OCI-LY7 (cell line): ENCODE data around the gene SIM1.

Experiments used
- EZH2phosphoT487 ChIP-seq: fragments of 200-600 bp; sonication (generic); IDR thresholded peaks from 2 replicates; pipeline ENCODE4 v1.6.1; 2018; ENCODE audit warnings: low read depth, borderline replicate concordance, mild to moderate bottlenecking, mixed run types, antibody characterized with exemption, low read length, moderate library complexity, mixed read lengths
- TF ChIP-seq, protein P1 (sequence below): fragments of 200-600 bp; sonication (generic); conservative IDR thresholded peaks from 2 replicates; pipeline ENCODE4 v1.5.1; 2014; ENCODE audit warnings: mild to moderate bottlenecking, antibody characterized with exemption, low read length, moderate library complexity, mixed read lengths

DNA sequence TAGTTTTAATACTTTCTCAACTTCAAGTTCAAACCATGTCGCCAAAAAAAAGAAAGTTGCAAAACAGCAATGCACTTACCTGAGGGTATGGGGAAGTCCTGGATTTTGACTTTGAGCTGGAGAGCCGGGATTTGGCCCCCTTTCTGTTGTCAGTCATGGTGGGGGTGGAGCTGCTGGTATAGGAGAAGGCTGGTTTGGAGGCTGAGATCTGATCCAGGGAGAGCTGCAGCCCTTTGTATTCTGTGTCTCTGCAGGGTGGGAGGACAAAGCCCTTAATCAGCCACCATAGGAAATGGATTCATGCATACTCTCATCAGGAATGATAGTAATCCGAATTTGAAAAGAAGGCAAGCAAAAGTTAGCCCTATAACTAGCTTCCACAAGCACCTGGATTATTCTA is 44.0 kb downstream of the SIM1 start:
- TF ChIP-seq, protein P1, sequence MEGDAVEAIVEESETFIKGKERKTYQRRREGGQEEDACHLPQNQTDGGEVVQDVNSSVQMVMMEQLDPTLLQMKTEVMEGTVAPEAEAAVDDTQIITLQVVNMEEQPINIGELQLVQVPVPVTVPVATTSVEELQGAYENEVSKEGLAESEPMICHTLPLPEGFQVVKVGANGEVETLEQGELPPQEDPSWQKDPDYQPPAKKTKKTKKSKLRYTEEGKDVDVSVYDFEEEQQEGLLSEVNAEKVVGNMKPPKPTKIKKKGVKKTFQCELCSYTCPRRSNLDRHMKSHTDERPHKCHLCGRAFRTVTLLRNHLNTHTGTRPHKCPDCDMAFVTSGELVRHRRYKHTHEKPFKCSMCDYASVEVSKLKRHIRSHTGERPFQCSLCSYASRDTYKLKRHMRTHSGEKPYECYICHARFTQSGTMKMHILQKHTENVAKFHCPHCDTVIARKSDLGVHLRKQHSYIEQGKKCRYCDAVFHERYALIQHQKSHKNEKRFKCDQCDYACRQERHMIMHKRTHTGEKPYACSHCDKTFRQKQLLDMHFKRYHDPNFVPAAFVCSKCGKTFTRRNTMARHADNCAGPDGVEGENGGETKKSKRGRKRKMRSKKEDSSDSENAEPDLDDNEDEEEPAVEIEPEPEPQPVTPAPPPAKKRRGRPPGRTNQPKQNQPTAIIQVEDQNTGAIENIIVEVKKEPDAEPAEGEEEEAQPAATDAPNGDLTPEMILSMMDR = no peak
- TF ChIP-seq EZH2phosphoT487 = no peak
